ENCODE measurements around the gene BIN2. TPM values are rescaled to one million over a fixed set of nuclear protein-coding genes. Genes with fewer than 3 reads are reported as not detected.

BIN2 gene
- total RNA-seq, 1 experiment from 2014 or later: not detected

DNA sequence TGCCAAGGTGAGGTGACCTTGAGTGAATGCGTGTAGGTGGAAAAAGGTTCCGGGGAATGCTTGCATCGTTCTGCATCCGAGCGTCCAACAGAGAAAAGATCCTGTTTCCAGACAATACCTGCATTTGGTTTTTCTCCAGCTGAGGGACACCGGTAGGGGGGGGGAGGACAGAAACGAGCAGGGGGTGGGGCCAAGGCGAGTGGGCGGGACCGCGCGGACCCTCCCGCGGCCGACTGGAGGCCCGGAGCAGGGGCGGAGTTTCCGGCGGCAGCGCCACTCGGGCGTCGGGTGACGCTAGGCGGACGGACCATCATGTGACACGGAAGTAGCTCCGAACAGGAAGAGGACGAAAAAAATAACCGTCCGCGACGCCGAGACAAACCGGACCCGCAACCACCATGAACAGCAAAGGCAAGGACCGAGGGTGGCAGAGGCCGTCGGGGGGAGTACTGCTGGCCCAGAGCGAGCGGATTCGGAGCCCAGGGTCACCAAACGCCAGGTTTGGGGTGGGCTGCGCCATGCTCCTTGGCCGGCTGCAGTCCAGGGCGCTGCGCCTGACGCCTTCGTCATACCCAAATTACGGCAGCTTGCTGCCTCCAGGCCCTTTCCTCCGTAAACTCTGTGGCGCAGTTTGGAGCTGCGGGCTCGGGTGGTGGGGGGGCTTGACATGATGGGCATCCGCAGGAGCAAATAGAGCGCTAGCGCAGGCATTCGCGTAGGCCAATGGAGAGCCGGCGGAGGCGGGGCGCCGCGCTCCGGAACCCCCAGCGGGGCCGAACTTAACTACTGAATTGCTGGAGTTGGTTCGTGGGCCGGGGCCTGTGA is 85.3 kb downstream of the BIN2 start, which contains the start of gene DAZAP2:
TSS of gene DAZAP2 (plus strand) at position 317 of the 825 bp plus-strand sequence. CDS start at position 399, 82 bp downstream.
- intact Hi-C loops (cut with micrococcal nuclease; ENCODE audit: unreplicated experiment): loop anchor here (10.0 kb wide), 1 partner anchor 154 kb away; the partner anchor contains the start of gene CSRNP2

DNA sequence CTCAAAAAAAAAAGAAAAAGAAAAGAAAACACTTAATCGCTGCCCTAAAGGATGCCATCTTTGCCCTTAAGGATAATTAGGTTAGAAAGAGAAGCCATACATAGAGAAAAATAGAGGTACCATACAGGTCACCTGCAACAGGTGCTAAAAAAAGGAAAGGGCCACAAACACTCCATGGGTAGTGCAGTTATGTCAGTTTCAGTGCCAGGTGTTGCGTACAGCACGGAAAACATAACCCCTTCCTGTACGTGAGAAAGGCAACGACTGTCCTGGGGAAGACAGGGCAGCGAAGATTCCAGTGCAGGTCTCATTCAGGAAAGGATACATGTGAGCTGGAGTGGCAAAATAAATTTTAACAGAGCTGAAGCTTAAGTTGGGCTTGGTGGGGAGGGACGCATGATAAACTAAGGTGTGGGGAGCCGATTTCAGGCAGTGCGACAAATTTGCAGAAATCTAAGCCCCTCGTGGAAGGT is 85.9 kb downstream of the BIN2 start:
- Histone ChIP-seq H3K4me1 (ENCODE audit: insufficient read depth, low read length, poor library complexity, severe bottlenecking) (peaks cover 8% of the 10 kb centered on the region), H3K36me3 (ENCODE audit: insufficient read depth, low read length, poor library complexity, severe bottlenecking) (peaks cover 30% of the 10 kb centered on the region), H3K27me3 (replicated peaks; ENCODE audit: insufficient read depth, low read depth, low read length, poor library complexity) (no peaks in the 10 kb centered on the region), H3K9me3 (ENCODE audit: low read depth, low read length, poor library complexity, severe bottlenecking) (no peaks in the 10 kb centered on the region), H3K27ac (ENCODE audit: low read depth, low read length, poor library complexity, severe bottlenecking) (peak overlapping the region; percentile 99), H3K4me3 (ENCODE audit: low read depth, low read length, poor library complexity, severe bottlenecking) (peak overlapping the region; percentile 84)
- ChIA-PET POLR2A (ENCODE audit: low non-redundant PET) (no interaction called here), CTCF (interaction anchor here (0.5 kb wide), 1 partner anchor 20 kb away, joined by 8 read pairs; the partner anchor contains the start of gene POU6F1)
- intact Hi-C loops (cut with micrococcal nuclease; ENCODE audit: unreplicated experiment): loop anchor here (10.0 kb wide), 1 partner anchor 153 kb away; the partner anchor contains the start of gene CSRNP2
- DNase-seq (ENCODE audit: low spot score): no peak
- BruUV-seq (replicated peaks): no TSS peak
- TF ChIP-seq, protein P1, sequence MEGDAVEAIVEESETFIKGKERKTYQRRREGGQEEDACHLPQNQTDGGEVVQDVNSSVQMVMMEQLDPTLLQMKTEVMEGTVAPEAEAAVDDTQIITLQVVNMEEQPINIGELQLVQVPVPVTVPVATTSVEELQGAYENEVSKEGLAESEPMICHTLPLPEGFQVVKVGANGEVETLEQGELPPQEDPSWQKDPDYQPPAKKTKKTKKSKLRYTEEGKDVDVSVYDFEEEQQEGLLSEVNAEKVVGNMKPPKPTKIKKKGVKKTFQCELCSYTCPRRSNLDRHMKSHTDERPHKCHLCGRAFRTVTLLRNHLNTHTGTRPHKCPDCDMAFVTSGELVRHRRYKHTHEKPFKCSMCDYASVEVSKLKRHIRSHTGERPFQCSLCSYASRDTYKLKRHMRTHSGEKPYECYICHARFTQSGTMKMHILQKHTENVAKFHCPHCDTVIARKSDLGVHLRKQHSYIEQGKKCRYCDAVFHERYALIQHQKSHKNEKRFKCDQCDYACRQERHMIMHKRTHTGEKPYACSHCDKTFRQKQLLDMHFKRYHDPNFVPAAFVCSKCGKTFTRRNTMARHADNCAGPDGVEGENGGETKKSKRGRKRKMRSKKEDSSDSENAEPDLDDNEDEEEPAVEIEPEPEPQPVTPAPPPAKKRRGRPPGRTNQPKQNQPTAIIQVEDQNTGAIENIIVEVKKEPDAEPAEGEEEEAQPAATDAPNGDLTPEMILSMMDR (conservative IDR thresholded peaks at IDR 0.05; ENCODE audit: low read depth, low read length): no peak
- no peak for TF ChIP-seq EZH2 (IDR thresholded peaks at IDR 0.05; ENCODE audit: borderline replicate concordance, low read depth, low read length, poor library complexity, severe bottlenecking)

More for the DNA sequence above, 85.3 kb downstream of the BIN2 start, which contains the start of gene DAZAP2:
- TF ChIP-seq, protein P1 (conservative IDR thresholded peaks at IDR 0.05; ENCODE audit: low read depth, low read length): peak; percentile 40; the same call in 1 of the 2 replicates
- TF ChIP-seq EZH2 (IDR thresholded peaks at IDR 0.05; ENCODE audit: borderline replicate concordance, low read depth, low read length, poor library complexity, severe bottlenecking): no peak
- H3K4me3 ChIP-seq (ENCODE audit: low read depth, low read length, poor library complexity, severe bottlenecking): peak within 1 kb of the TSS; percentile 84
- H3K4me1 ChIP-seq (ENCODE audit: insufficient read depth, low read length, poor library complexity, severe bottlenecking): peaks cover 8% of the 10 kb centered on the region
- POLR2A ChIA-PET (ENCODE audit: low non-redundant PET): no interaction called here
- DNase-seq (ENCODE audit: low spot score): peak; percentile 97
- peak within 1 kb of the TSS; percentile 99 for H3K27ac ChIP-seq (ENCODE audit: low read depth, low read length, poor library complexity, severe bottlenecking)
- BruUV-seq (replicated peaks): TSS peak; percentile 50
- no peaks in the 10 kb centered on the region for H3K27me3 ChIP-seq (replicated peaks; ENCODE audit: insufficient read depth, low read depth, low read length, poor library complexity)
- H3K9me3 ChIP-seq (ENCODE audit: low read depth, low read length, poor library complexity, severe bottlenecking): no peaks in the 10 kb centered on the region
- H3K36me3 ChIP-seq (ENCODE audit: insufficient read depth, low read length, poor library complexity, severe bottlenecking): peaks cover 36% of the 10 kb centered on the region
- CTCF ChIA-PET: interaction anchor here (0.5 kb wide), 3 partner anchors 21 to 477 kb away, joined by 3 to 8 read pairs (median 4); partner anchors contain the start of gene POU6F1

DNA sequence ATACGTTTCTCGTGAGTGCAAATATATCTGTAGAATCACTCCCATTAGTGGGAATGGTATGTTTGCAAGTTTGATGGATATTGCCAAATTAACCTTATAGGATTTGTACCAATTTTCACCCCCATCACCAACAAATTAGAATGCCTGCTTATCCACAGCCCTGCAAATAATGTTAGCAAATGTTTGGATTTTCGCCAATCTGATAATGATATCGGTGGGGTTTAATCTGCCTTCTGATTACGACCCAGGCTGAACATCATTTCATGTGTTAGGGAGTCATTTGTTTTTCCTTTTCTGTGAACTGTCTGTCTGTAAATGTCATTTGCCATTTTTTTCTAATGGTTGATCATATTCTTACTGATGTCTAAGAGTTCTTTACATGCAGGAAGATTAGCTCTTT is 89.4 kb downstream of the BIN2 start:
- Histone ChIP-seq H3K9me3 (ENCODE audit: low read depth, low read length, poor library complexity, severe bottlenecking) (no peaks in the 10 kb centered on the region), H3K4me3 (ENCODE audit: low read depth, low read length, poor library complexity, severe bottlenecking) (no peak overlapping the region), H3K36me3 (ENCODE audit: insufficient read depth, low read length, poor library complexity, severe bottlenecking) (no peaks in the 10 kb centered on the region), H3K27me3 (replicated peaks; ENCODE audit: insufficient read depth, low read depth, low read length, poor library complexity) (no peaks in the 10 kb centered on the region), H3K27ac (ENCODE audit: low read depth, low read length, poor library complexity, severe bottlenecking) (no peak overlapping the region), H3K4me1 (ENCODE audit: insufficient read depth, low read length, poor library complexity, severe bottlenecking) (no peaks in the 10 kb centered on the region)
- TF ChIP-seq, protein P1 (conservative IDR thresholded peaks at IDR 0.05; ENCODE audit: low read depth, low read length): no peak
- no peak for TF ChIP-seq EZH2 (IDR thresholded peaks at IDR 0.05; ENCODE audit: borderline replicate concordance, low read depth, low read length, poor library complexity, severe bottlenecking)
- ChIA-PET CTCF (no interaction called here), POLR2A (ENCODE audit: low non-redundant PET) (no interaction called here)
- intact Hi-C loops (cut with micrococcal nuclease; ENCODE audit: unreplicated experiment): loop anchor here (10.0 kb wide), 1 partner anchor 150 kb away; the partner anchor contains the start of gene CSRNP2
- no peak for DNase-seq (ENCODE audit: low spot score)
- no TSS peak for BruUV-seq (replicated peaks)
